IMR-90 (cell line): ENCODE measurements around the gene ADAMTS8. TPM values are rescaled to one million over a fixed set of nuclear protein-coding genes. Genes with fewer than 3 reads are reported as not detected.

Experiments used
- ATAC-seq: fragments of 200-7000 bp; cut with Tn5 transposase; 2 replicates; pipeline ENCODE4 v1.9.1; 2020; ENCODE audit warnings: low read depth, mild to moderate bottlenecking, moderate library complexity
- BruUV-seq: library from RNA; stranded (reverse); fragments of 400-500 nt; replicated peaks from 2 replicates; lab custom pipeline; 2021; lab: Mats Ljungman, UMichigan
- CTCF ChIA-PET: fragments of 300-600 bp; formaldehyde crosslinking; extraction: SDS; loops from one replicate; lab custom pipeline; 2021; ENCODE audit warnings: antibody characterized with exemption; lab: Yijun Ruan, JAX
- POLR2A ChIA-PET: fragments of 300-600 bp; sonication (Branson Sonifier 250); formaldehyde crosslinking; loops from one replicate; lab custom pipeline; 2022; ENCODE audit warnings: antibody characterized with exemption; ENCODE audit not compliant: unreplicated experiment; lab: Charles Lee
- DNase-seq: peaks from one replicate; pipeline ENCODE4 v3.0.0; 2013
- H2AFZ ChIP-seq: replicated peaks from 2 replicates; pipeline ENCODE3; 2013; ENCODE audit warnings: low read length, mild to moderate bottlenecking; ENCODE audit not compliant: poor library complexity
- H2AK5ac ChIP-seq: 2 replicates; pipeline ENCODE4 v1.6.1; 2013; ENCODE audit warnings: low read depth, low read length, inconsistent platforms
- H2AK9ac ChIP-seq: replicated peaks from 2 replicates; pipeline ENCODE3; 2013; ENCODE audit warnings: mild to moderate bottlenecking, low read depth, low read length, moderate library complexity; ENCODE audit not compliant: poor library complexity
- H2BK120ac ChIP-seq: 2 replicates; pipeline ENCODE4 v1.6.1; 2013; ENCODE audit warnings: low read depth, low read length, inconsistent platforms
- H2BK15ac ChIP-seq: 3 replicates; pipeline ENCODE4 v1.6.1; 2013; ENCODE audit warnings: low read depth, low read length, inconsistent platforms
- H2BK20ac ChIP-seq: 2 replicates; pipeline ENCODE4 v1.6.1; 2013; ENCODE audit warnings: low read depth, mild to moderate bottlenecking, inconsistent platforms, low read length, moderate library complexity
- H2BK5ac ChIP-seq: 2 replicates; pipeline ENCODE4 v1.6.1; 2013; ENCODE audit warnings: mild to moderate bottlenecking, low read depth, low read length, inconsistent platforms; ENCODE audit not compliant: poor library complexity, severe bottlenecking
- H3K14ac ChIP-seq: replicated peaks from 2 replicates; pipeline ENCODE4 v1.6.1; 2013; ENCODE audit warnings: low read depth, low read length, inconsistent platforms
- H3K18ac ChIP-seq: 2 replicates; pipeline ENCODE4 v1.6.1; 2013; ENCODE audit warnings: low read depth, low read length, control low read depth
- H3K23ac ChIP-seq: 2 replicates; pipeline ENCODE4 v1.6.1; 2013; ENCODE audit warnings: low read depth, low read length, inconsistent platforms
- H3K27ac ChIP-seq: 2 replicates; pipeline ENCODE4 v1.5.1; 2013; ENCODE audit warnings: mild to moderate bottlenecking, control low read depth, low read length; ENCODE audit not compliant: insufficient read depth
- H3K27me3 ChIP-seq: 2 replicates; pipeline ENCODE4 v1.6.1; 2013; ENCODE audit warnings: low read length; ENCODE audit not compliant: control insufficient read depth, insufficient read depth
- H3K36me3 ChIP-seq: 2 replicates; pipeline ENCODE4 v1.6.1; 2013; ENCODE audit warnings: low read length, mixed read lengths; ENCODE audit not compliant: control insufficient read depth, insufficient read depth
- H3K4ac ChIP-seq: 2 replicates; pipeline ENCODE4 v1.6.1; 2013; ENCODE audit warnings: low read depth, low read length, inconsistent platforms
- H3K4me1 ChIP-seq: 2 replicates; pipeline ENCODE4 v1.6.1; 2013; ENCODE audit warnings: low read length, mixed read lengths; ENCODE audit not compliant: control insufficient read depth, insufficient read depth
- H3K4me2 ChIP-seq: 2 replicates; pipeline ENCODE4 v1.6.1; 2013; ENCODE audit warnings: low read depth, mild to moderate bottlenecking, control low read depth, low read length, moderate library complexity
- H3K4me3 ChIP-seq: 2 replicates; pipeline ENCODE4 v1.5.1; 2013; ENCODE audit warnings: low read depth, mild to moderate bottlenecking, control low read depth, low read length, moderate library complexity; ENCODE audit not compliant: insufficient read depth
- H3K56ac ChIP-seq: 2 replicates; pipeline ENCODE4 v1.6.1; 2013; ENCODE audit warnings: low read length, inconsistent platforms; ENCODE audit not compliant: insufficient read depth; ENCODE audit errors: extremely low read depth
- H3K79me1 ChIP-seq, 2 experiments: 2 replicates each; pipeline ENCODE4 v1.6.1; 2013; ENCODE audit warnings: low read length in 2 of 2, inconsistent platforms in 1 of 2, low read depth in 1 of 2
- H3K9ac ChIP-seq: 2 replicates; pipeline ENCODE4 v1.6.1; 2013; ENCODE audit warnings: low read depth, low read length, control low read depth
- H3K9me1 ChIP-seq: 2 replicates; pipeline ENCODE4 v1.6.1; 2013; ENCODE audit warnings: low read length, inconsistent platforms; ENCODE audit not compliant: insufficient read depth
- H3K9me3 ChIP-seq: 2 replicates; pipeline ENCODE4 v1.6.1; 2013; ENCODE audit warnings: low read length; ENCODE audit not compliant: control insufficient read depth, insufficient read depth
- H4K20me1 ChIP-seq: 2 replicates; pipeline ENCODE4 v1.6.1; 2013; ENCODE audit warnings: low read length, inconsistent platforms; ENCODE audit not compliant: insufficient read depth
- H4K5ac ChIP-seq: 2 replicates; pipeline ENCODE4 v1.6.1; 2013; ENCODE audit warnings: mild to moderate bottlenecking, low read depth, low read length, control low read depth
- H4K8ac ChIP-seq, 2 experiments: 2 replicates each; pipeline ENCODE4 v1.6.1; 2013; ENCODE audit warnings: low read depth in 2 of 2, low read length in 2 of 2, control low read depth in 1 of 2, inconsistent platforms in 1 of 2
- H4K91ac ChIP-seq: 2 replicates; pipeline ENCODE4 v1.6.1; 2013; ENCODE audit warnings: low read depth, low read length, inconsistent platforms; ENCODE audit not compliant: insufficient read depth
- CEBPB ChIP-seq: IDR thresholded peaks from 2 replicates; pipeline ENCODE4 v1.6.1; 2012; ENCODE audit warnings: low read depth, low read length, improper control_type of control experiment
- CTCF ChIP-seq: conservative IDR thresholded peaks from 2 replicates; pipeline ENCODE4 v1.5.1; 2012; ENCODE audit warnings: mild to moderate bottlenecking, low read depth, low read length, improper control_type of control experiment
- MXI1 ChIP-seq: IDR thresholded peaks from 2 replicates; pipeline ENCODE4 v1.6.1; 2012; ENCODE audit warnings: low read depth, mild to moderate bottlenecking, low read length, moderate library complexity, borderline replicate concordance
- POLR2A ChIP-seq: IDR thresholded peaks from 2 replicates; pipeline ENCODE4 v1.6.1; 2012; ENCODE audit warnings: mild to moderate bottlenecking, low read depth, low read length
- WGBS, 2 experiments: methylation state at CpG; one replicate each; pipeline versions ENCODE4 v1.1.5 to v1.1.7; 2013; ENCODE audit warnings: missing lambda C conversion rate in 2 of 2; ENCODE audit not compliant: insufficient read length in 1 of 2; ENCODE audit errors: extremely low coverage in 2 of 2; 5-methylcytosine and 5-hydroxymethylcytosine counted together
- dilution Hi-C: fragments of 300-500 bp; cut with HindIII; formaldehyde crosslinking; loops from one replicate; pipeline ENCODE4 v1.14.3; 2018; ENCODE audit warnings: low sequenced_read_pairs; ENCODE audit not compliant: unreplicated experiment
- in situ Hi-C: fragments of 300-500 bp; cut with MboI; formaldehyde crosslinking; loops from 3 replicates; pipeline ENCODE4 v1.14.3; 2019; ENCODE audit warnings: low sequenced_read_pairs, inconsistent platforms, mixed read lengths
- intact Hi-C: fragments of 100-400 bp; cut with micrococcal nuclease; formaldehyde crosslinking; loops from 2 replicates; pipeline ENCODE4 v1.10.0; 2022
- polyA plus RNA-seq, 3 experiments: library from polyadenylated mRNA; depleted of rRNA; stranded (reverse); fragments of >200 nt; gene quantifications; 2 replicates each; pipeline ENCODE4 v1.2.3, GENCODE V29; 2012; ENCODE audit warnings: low replicate concordance in 1 of 3
- total RNA-seq: library from RNA; depleted of rRNA; stranded (reverse); fragments of >200 nt; gene quantifications from 2 replicates; pipeline ENCODE4 v1.2.3, GENCODE V29; 2012
- TF ChIP-seq, protein P1 (sequence below): fragments of 150-350 bp; IDR thresholded peaks from 2 replicates; pipeline ENCODE4 v1.6.1; 2017; ENCODE audit warnings: mild to moderate bottlenecking, antibody characterized with exemption, low read length, low read depth
- TF ChIP-seq, protein P2 (sequence below): fragments of 150-350 bp; IDR thresholded peaks from 2 replicates; pipeline ENCODE4 v1.6.1; 2016; ENCODE audit warnings: low read depth, mild to moderate bottlenecking, low read length, moderate library complexity, borderline replicate concordance

ADAMTS8 gene
- total and polyA plus RNA-seq, 2 of the 4 experiments (the other 2 are of a cell fraction): under 0.01 to 0.60 TPM

DNA sequence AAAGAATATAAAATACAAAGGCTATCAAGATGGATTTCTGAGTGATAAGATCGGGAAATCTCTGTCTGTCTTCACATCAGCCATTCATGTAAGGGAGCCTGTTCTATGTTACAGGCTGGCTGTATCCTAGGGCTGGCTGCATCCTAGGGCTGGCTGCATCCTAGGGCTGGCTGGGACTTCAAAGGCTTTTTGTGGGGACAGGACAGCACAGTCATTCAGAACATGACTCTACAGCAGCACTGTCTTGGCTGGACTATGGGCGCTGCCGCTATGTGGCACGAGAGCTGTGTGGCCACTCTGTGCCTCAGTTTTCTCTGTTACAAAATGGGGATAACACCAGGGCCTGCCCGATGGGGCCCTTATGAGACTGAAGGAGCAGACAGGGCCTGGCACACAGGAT, 10.2 kb downstream of the ADAMTS8 start:
- in situ Hi-C loops: loop anchor here (25.0 kb wide), 2 partner anchors 1469 to 1644 kb away; no protein-coding TSS in a partner anchor
- ChIA-PET POLR2A (no interaction called here), CTCF (interaction anchor here (1.3 kb wide), 1 partner anchor 28 kb away, joined by 6 read pairs; no protein-coding TSS in a partner anchor)

More for the DNA sequence above, 10.2 kb downstream of the ADAMTS8 start:
- Histone ChIP-seq H4K20me1 (peaks cover 4% of the 10 kb centered on the region; the same call in 1 of the 2 replicates), H4K5ac (peak overlapping the region; percentile 76), H3K79me1 (no peaks in the 10 kb centered on the region), H3K4ac (peak overlapping the region; percentile 89), H3K23ac (peak overlapping the region; percentile 53), H3K18ac (peak overlapping the region; percentile 84), H2AK5ac (peak overlapping the region; percentile 86), H3K9ac (peak overlapping the region; percentile 35; the same call in 1 of the 2 replicates), H3K4me1 (peaks cover 41% of the 10 kb centered on the region), H3K9me1 (peaks cover 20% of the 10 kb centered on the region), H3K27me3 (peaks cover 3% of the 10 kb centered on the region; the same call in 1 of the 2 replicates), H2BK5ac (peak overlapping the region; percentile 17), H4K8ac (peak overlapping the region; percentile 60 to 68; a peak in 3 of 4 replicates), H3K27ac (peak overlapping the region; percentile 78; the same call in 1 of the 2 replicates), H3K4me2 (no peak overlapping the region), H3K14ac (peak overlapping the region; percentile 10; the same call in 1 of the 2 replicates), H2BK120ac (peak overlapping the region; percentile 92), H2BK15ac (peak overlapping the region; percentile 67; the same call in 2 of the 3 replicates), H2AFZ (no peak overlapping the region), H2AK9ac (peak overlapping the region; percentile 51), H3K56ac (no peak overlapping the region), H2BK20ac (peak overlapping the region; percentile 72), H3K36me3 (peaks cover 5% of the 10 kb centered on the region; the same call in 1 of the 2 replicates), H3K4me3 (no peak overlapping the region), H4K91ac (peak overlapping the region; percentile 89), H3K9me3 (no peaks in the 10 kb centered on the region)
- intact Hi-C loops (no loop called here), dilution Hi-C loops (no loop called here)
- 100% methylated on average over 4 of the region's 5 CpGs; no CpG with 5 or more reads in 1 of the 2 experiments for WGBS, 2 experiments
- DNase-seq (no peak), ATAC-seq (no peak)
- BruUV-seq: TSS peak; percentile 21
- TF ChIP-seq, protein P1, sequence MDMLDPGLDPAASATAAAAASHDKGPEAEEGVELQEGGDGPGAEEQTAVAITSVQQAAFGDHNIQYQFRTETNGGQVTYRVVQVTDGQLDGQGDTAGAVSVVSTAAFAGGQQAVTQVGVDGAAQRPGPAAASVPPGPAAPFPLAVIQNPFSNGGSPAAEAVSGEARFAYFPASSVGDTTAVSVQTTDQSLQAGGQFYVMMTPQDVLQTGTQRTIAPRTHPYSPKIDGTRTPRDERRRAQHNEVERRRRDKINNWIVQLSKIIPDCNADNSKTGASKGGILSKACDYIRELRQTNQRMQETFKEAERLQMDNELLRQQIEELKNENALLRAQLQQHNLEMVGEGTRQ: no peak
- TF ChIP-seq CTCF (no peak), MXI1 (no peak), CEBPB (no peak), POLR2A (no peak)
- TF ChIP-seq, protein P2, sequence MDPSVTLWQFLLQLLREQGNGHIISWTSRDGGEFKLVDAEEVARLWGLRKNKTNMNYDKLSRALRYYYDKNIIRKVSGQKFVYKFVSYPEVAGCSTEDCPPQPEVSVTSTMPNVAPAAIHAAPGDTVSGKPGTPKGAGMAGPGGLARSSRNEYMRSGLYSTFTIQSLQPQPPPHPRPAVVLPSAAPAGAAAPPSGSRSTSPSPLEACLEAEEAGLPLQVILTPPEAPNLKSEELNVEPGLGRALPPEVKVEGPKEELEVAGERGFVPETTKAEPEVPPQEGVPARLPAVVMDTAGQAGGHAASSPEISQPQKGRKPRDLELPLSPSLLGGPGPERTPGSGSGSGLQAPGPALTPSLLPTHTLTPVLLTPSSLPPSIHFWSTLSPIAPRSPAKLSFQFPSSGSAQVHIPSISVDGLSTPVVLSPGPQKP: no peak
